T-helper 17 cell (primary cell): Measurements from ENCODE around the gene RPTOR. TPM values are rescaled to one million over a fixed set of nuclear protein-coding genes. Genes with fewer than 3 reads are reported as not detected.
A peak's percentile ranks its signal among the peaks of the same experiment; 100 is the strongest.

ENCODE experiments used
- ATAC-seq: fragments of 150-1000 bp; cut with Tn5 transposase; 2 replicates; pipeline ENCODE4 v1.10.0; 2021; ENCODE audit warnings: mild to moderate bottlenecking, moderate library complexity
- DNase-seq, 3 donors: peaks; one replicate each; pipeline versions ENCODE4 v3.0.0 to v3.0.0-alpha.2; 2020 to 2021
- H3K9me3 ChIP-seq: one replicate; pipeline ENCODE4 v1.7.0; 2013; ENCODE audit warnings: low read length, mild to moderate bottlenecking; ENCODE audit not compliant: control insufficient read depth, poor library complexity, severe bottlenecking
- H3K27ac Mint-ChIP-seq: one replicate; pipeline ENCODE4 v1.8.0; 2022; ENCODE audit warnings: mild to moderate bottlenecking, moderate library complexity, mixed read lengths
- H3K27me3 Mint-ChIP-seq: one replicate; pipeline ENCODE4 v1.8.0; 2022; ENCODE audit warnings: mixed read lengths
- H3K36me3 Mint-ChIP-seq: one replicate; pipeline ENCODE4 v1.8.0; 2022; ENCODE audit warnings: low read depth, mixed read lengths
- H3K4me1 Mint-ChIP-seq: one replicate; pipeline ENCODE4 v1.8.0; 2022; ENCODE audit warnings: mild to moderate bottlenecking, mixed read lengths
- H3K4me3 Mint-ChIP-seq: one replicate; pipeline ENCODE4 v1.8.0; 2022; ENCODE audit warnings: mild to moderate bottlenecking, moderate library complexity, mixed read lengths
- total RNA-seq, 4 donors: library from RNA in 2 of 4; stranded (reverse) in 2 of 4; gene quantifications; one replicate each; pipeline ENCODE4 v1.2.3 and lab custom pipeline; 2022 to 2026

Gene RPTOR
- total RNA-seq, 2 donors from 2014 or later = 55.1 to 61.5 TPM

DNA sequence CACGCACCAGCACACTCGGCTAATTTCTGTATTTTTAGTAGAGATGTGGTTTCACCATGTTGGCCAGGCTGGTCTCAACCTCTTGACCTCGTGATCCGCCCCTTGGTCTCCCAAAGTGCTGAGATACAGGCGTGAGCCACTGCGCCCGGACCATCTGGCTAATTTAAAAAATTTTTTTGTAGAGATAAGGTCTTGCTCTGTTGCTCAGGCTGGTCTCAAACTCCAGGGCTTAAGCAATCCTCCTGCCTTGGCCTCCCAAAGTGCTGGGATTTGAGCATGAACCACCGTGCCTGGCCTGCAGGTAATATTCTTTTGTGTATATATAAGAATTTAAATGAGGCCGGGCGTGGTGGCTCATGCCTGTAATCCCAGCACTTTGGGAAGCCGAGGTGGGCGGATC, 115.0 kb downstream of the RPTOR start:
- DNase-seq = no peak
- Mint-ChIP-seq H3K36me3 (peaks cover 2% of the 10 kb centered on the region), H3K27ac (no peak overlapping the region), H3K27me3 (no peaks in the 10 kb centered on the region), H3K4me1 (peaks cover 22% of the 10 kb centered on the region), H3K4me3 (no peak overlapping the region)
- no peaks in the 10 kb centered on the region for H3K9me3 ChIP-seq
- no peak for ATAC-seq

DNA sequence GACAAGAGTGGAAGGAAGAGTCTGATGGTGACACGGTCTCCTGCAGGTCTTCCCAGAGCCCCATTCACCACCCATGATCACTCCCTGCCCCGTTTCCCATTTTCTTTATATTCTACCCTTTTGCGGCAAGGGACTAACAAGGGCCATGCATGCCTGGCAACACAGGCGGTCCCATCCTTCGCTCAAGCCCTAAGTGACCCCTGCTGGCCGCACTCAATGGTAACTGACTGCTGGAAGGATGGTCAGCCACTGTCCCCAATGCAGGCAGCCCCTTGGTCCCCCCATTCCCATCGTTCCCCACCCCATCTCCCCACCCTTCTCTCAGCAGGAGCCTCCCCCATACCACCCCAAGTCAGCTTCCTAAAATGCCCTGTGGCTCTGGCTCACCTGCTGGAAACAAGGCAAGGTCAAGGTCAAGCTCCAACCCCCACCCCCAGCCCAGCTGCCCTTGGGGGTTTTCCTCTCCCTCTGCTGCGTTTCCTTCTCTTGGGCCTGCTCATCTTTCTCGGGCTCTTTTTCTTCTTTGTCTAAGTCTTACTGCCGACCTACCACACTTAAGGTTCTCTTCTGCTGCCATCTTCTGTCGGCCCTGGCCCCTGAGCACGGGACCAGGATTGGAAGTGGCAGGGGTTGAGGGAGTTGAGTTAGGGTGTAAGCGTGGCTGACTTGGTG, 116.0 kb downstream of the RPTOR start:
- DNase-seq (no peak), ATAC-seq (no peak)
- Mint-ChIP-seq H3K4me3 (no peak overlapping the region), H3K27ac (peak overlapping the region; percentile 14), H3K4me1 (peaks cover 30% of the 10 kb centered on the region), H3K27me3 (no peaks in the 10 kb centered on the region), H3K36me3 (peaks cover 2% of the 10 kb centered on the region)
- H3K9me3 ChIP-seq = no peaks in the 10 kb centered on the region

DNA sequence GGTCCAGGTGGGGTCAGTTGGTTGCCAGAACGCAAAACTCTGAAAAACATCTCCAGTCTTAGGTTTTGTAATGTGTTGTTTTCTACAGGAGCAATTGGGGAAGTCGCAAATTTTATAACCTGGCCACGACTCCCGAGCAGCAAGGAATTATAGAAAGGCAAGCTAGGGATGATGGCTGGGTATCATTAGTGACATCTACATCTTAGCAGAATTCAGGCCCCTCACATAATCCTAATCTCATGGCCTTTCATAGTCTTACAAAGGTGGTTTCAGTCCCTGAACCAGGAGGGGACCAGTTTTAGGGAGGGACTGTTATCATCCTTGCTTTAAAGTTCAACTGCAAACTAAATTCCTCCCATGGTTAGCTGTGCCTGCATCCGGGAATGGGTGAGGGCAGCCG, 117.9 kb downstream of the RPTOR start:
- Mint-ChIP-seq H3K27me3 (no peaks in the 10 kb centered on the region), H3K36me3 (peaks cover 2% of the 10 kb centered on the region), H3K27ac (peak overlapping the region; percentile 97), H3K4me3 (no peak overlapping the region), H3K4me1 (peaks cover 44% of the 10 kb centered on the region)
- H3K9me3 ChIP-seq = no peaks in the 10 kb centered on the region
- DNase-seq (no peak), ATAC-seq (no peak)

DNA sequence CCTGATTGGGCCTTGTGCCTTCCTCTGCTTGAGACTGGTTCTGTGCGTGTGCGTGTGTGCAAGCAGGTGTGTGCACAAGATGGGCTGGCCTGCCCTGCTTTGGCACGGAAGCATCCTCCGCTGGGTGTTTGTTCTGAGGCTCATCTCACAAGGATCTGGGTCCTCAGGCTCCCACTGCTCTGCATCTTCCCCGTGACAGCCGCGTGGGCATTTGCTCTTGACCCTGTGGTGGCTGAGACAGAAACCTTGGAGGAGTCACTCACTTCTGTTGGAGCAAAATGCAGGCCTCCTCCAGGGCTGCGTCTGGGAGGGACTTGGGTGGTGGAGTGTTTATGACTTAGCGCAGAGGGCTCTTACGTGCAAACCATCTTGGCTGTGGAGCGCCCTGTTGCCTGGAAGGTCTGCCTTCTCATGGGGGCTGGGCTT, 119.2 kb downstream of the RPTOR start:
- Mint-ChIP-seq H3K27me3 (no peaks in the 10 kb centered on the region), H3K27ac (peak overlapping the region; percentile 97), H3K4me1 (peaks cover 52% of the 10 kb centered on the region), H3K36me3 (peaks cover 2% of the 10 kb centered on the region), H3K4me3 (peak overlapping the region; percentile 80)
- no peak for DNase-seq
- peak; percentile 31 for ATAC-seq
- H3K9me3 ChIP-seq = no peaks in the 10 kb centered on the region

DNA sequence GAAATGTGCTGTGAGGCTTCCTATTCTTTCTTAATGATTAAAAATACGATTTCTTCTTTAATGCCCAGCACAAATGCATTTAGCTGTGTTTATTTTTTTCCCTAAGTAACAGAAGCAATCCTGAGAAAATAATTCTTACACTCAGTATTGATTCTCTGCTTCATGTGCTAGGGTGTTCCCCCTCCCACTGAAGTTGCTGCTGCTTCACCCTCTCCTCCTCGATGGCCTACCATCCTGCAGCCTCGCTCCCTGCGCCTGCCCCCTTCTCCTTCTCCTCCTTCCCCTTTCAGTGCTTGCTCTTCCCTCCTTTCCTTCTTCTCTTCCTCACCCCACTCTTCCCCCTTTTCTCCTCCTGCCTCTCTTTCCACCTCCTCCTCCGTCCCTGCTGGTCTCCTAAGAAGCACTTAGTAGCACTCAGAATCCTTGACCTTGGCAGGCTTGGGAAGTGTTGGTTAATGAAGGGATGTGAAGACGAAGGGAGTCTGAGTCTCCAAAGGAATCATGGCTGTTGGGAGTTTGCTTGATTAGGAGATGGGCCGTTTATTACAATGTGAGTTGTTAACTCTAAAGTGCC, 119.7 kb downstream of the RPTOR start:
- Mint-ChIP-seq H3K4me1 (peaks cover 52% of the 10 kb centered on the region), H3K36me3 (peaks cover 2% of the 10 kb centered on the region), H3K4me3 (peak overlapping the region; percentile 80), H3K27me3 (no peaks in the 10 kb centered on the region), H3K27ac (peak overlapping the region; percentile 97)
- H3K9me3 ChIP-seq = no peaks in the 10 kb centered on the region
- ATAC-seq = no peak
- DNase-seq = no peak

DNA sequence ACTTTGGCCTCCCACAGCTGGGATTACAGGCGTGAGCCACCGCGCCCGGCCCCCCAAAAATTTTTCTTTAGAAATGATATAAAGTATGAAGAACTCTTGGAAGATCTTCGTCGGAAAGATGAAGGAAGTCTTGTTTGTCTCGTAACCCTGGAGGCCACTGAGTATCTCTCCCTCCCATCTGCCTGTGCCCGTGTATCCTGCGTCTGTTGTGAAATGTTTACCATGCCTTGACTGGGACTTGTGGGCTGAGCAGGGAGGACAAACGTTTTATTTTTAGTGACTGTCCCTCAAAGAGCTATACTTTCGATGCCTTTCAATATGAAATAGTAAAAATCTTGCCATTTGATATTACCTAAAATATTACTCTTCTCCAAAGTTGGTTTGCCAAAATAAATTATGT, 121.2 kb downstream of the RPTOR start:
- peak overlapping the region; percentile 90 for H3K4me3 Mint-ChIP-seq
- no peak for DNase-seq

DNA sequence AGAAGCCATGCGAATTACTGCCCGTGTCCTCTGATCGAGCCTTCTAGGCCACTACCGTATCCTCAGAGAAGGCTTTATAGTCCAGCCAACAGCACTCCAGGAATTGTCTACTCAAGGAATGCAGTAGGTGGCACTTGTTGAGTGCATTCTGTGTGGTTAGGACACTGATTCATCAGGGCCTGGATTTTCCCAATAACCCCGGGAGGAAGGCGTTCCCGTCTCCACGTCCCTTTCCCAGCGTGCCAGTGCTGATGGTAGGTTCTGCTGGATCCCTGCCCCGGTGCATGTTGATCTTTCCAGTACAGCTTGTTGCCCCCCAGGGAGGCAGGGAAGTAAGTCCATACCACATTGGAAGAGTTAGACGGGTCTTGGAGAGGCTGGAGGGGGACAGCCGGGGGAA, 122.2 kb downstream of the RPTOR start:
- ATAC-seq (no peak), DNase-seq (no peak)
- H3K9me3 ChIP-seq = no peaks in the 10 kb centered on the region
- H3K27ac Mint-ChIP-seq = peak overlapping the region; percentile 67
- H3K4me3 Mint-ChIP-seq = no peak overlapping the region
- H3K4me1 Mint-ChIP-seq = peaks cover 64% of the 10 kb centered on the region
- H3K27me3 Mint-ChIP-seq = no peaks in the 10 kb centered on the region
- H3K36me3 Mint-ChIP-seq = peaks cover 5% of the 10 kb centered on the region

More for the DNA sequence above, 121.2 kb downstream of the RPTOR start:
- peaks cover 4% of the 10 kb centered on the region for H3K36me3 Mint-ChIP-seq
- no peaks in the 10 kb centered on the region for H3K9me3 ChIP-seq
- ATAC-seq = no peak
- no peaks in the 10 kb centered on the region for H3K27me3 Mint-ChIP-seq
- H3K4me1 Mint-ChIP-seq = peaks cover 62% of the 10 kb centered on the region
- H3K27ac Mint-ChIP-seq = peak overlapping the region; percentile 97

DNA sequence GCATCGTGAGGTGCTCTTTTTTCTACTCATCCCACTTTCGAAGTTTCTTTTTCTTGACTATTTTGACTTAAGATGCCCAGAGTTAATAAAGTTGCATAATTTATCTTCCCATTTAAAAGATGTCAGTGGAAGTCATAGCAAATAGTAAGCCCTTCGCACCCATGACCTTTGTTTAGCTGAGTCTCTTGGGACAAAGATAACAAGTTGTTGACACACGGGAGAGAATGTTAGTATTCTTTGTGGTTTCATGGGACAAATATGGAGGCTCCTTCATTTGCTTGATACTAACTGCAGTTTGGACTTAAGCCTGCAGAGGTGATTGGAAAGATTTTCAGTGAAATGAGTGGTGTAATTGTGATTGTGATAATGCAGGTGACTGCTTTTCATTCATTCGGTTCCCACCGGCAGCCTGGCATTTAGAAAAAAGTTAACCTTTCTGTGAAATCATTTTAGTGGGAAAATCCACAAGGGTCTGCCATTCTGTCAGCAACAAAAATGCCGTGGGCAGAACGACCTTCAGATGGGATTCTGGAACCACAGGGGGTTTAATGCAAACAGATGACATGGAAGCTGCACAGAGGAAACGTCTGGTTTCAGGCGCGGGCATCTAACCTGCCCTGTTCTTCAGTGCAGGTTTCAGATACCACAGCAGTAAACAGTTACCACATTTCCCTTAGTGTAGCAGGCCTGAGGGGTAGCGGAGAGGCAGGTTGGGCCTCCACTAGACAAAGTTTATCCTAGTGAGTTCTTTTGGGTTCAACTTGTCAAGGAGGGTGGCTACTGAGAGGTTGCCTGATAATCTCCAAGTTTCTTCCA, 123.0 kb downstream of the RPTOR start:
- DNase-seq (no peak), ATAC-seq (peak; percentile 45)
- H3K9me3 ChIP-seq = no peaks in the 10 kb centered on the region
- Mint-ChIP-seq H3K4me3 (peak overlapping the region; percentile 26), H3K27ac (peak overlapping the region; percentile 67), H3K36me3 (peaks cover 5% of the 10 kb centered on the region), H3K4me1 (peaks cover 64% of the 10 kb centered on the region), H3K27me3 (no peaks in the 10 kb centered on the region)

DNA sequence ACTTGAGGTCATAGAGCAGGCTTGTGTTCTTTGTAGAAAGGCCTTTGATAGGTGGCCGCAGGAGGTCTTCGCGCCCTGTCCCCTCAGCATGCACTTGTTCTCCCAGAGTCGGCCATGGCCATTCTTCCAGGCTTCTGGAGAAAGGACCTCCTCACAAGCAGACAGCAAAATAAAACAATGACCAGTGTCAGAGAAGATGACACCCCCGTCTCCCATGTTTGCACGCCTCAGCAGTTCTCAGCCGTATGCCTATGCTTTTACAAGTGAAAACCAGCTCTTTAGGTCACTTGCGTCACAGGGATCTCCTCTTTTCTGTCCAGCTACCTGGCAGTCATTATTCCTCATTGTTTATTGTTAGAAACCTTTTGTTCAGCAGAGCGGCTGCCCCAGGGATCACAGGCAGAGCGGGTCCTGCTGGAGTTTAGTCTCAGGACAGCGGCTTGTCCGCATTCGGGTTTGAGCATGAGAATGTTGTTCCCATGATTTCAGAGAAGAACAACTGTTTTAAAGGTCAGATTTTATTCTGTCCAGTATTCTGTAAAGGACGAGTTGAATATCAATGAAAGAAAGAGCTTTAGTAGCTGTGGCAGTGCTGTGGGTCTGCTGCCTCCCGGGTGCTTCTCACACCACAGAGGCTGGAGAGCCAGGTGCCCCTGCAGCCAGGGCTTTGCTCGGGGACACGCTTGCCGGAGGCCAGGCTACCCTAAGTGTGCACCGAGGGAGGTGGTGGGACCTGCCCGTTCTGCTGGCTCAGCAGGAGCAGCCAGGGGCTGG, 123.9 kb downstream of the RPTOR start:
- no peak overlapping the region for H3K4me3 Mint-ChIP-seq
- H3K27ac Mint-ChIP-seq = peak overlapping the region; percentile 67
- H3K27me3 Mint-ChIP-seq = no peaks in the 10 kb centered on the region
- H3K4me1 Mint-ChIP-seq = peaks cover 62% of the 10 kb centered on the region
- ATAC-seq (no peak), DNase-seq (no peak)
- peaks cover 5% of the 10 kb centered on the region for H3K36me3 Mint-ChIP-seq
- no peaks in the 10 kb centered on the region for H3K9me3 ChIP-seq

DNA sequence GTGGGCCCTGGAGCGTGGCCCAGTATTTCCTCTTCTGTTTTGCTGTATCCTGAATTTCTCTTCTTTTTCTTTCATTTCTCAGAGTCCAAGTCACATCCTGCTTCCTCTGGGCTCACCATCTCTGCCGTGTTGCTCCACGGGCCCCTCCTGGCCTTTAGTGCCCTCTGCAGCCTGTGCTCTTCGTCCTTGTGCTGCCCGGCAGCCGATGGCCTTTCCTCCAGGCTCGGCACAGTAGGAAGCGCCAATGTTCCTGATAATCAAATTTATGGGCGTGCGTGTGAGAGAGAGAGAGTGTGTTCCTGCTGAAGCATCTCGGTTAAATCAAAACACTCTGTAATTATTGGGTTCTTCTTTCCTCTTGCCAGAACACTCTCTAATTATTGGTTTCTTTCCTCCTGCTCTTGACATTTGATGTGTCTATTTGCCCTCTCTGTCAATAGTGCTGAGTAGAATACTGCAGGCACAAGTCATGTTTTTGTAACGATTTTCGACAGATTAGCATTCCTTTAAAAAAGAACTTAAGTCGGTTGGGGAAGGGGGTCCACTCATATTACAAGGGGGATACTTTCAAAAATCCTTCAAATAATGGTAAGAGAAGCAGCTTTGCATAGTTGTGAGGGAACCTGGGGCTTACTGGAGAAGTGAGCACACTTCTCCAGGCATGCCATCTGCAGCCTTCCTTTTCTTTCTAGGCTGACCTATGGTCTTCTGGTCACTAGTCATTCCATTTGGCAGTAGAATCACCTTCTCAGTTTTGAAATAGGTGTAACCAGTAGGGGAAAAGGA, 126.6 kb downstream of the RPTOR start:
- H3K4me1 Mint-ChIP-seq = peaks cover 52% of the 10 kb centered on the region
- no peak overlapping the region for H3K27ac Mint-ChIP-seq
- H3K36me3 Mint-ChIP-seq = peaks cover 7% of the 10 kb centered on the region
- ATAC-seq (no peak), DNase-seq (no peak)
- no peak overlapping the region for H3K4me3 Mint-ChIP-seq
- H3K27me3 Mint-ChIP-seq = no peaks in the 10 kb centered on the region
- no peaks in the 10 kb centered on the region for H3K9me3 ChIP-seq

DNA sequence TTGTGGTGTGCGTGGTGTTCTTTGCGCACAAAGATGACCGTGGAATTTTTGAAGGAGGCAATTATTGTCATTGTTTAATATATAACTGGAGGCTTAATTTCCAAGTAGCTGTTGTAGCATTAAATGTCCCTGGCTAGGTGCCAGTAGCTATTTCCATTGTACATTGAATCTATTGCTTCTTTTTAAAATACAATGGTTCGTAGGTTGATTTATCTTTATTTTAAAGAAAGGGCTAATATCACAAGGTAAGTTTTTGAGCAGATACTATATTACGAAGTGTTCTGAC, 127.1 kb downstream of the RPTOR start:
- Mint-ChIP-seq H3K27ac (no peak overlapping the region), H3K36me3 (peaks cover 7% of the 10 kb centered on the region), H3K4me1 (peaks cover 48% of the 10 kb centered on the region), H3K27me3 (no peaks in the 10 kb centered on the region), H3K4me3 (no peak overlapping the region)
- no peak for ATAC-seq
- H3K9me3 ChIP-seq = no peaks in the 10 kb centered on the region
- no peak for DNase-seq

DNA sequence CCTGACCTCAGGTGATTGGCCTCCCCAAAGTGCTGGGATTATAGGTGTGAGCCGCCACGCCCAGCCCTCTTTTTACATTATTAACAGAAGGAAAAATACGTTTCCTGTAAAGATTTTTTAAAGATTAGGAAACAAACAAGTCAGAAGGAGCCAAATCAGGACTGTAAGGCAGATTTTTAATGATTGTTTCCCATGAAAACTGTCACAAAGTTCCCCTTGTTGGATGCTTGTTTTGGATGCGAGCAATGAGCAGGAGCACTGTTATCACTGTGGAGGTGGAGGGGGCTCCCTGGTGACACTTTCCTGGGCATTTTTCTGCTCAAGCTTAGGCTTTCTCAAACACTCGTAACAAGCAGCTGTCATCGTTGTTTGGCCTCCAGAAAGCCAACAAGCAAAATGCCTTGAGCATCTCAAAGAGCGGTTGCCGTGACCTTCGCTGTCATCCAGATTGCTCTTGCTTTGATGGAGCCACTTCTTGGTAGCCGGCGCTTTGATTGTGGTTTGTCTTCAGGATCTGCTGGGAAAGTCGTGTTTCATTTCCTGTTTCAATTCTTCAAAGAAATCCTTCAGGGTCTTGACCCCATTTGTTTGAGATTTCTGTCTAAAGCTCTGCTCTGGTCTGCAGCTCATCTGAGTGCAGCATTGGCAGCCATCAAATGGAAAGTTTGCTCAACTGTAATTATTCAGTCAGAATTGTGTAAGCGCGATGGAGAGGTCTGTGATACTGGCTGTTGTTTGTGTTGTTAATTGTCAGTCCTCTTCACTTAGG, 128.7 kb downstream of the RPTOR start:
- H3K9me3 ChIP-seq = no peaks in the 10 kb centered on the region
- Mint-ChIP-seq H3K36me3 (peaks cover 9% of the 10 kb centered on the region), H3K27ac (no peak overlapping the region), H3K27me3 (no peaks in the 10 kb centered on the region), H3K4me3 (peak overlapping the region; percentile 63), H3K4me1 (peaks cover 42% of the 10 kb centered on the region)
- DNase-seq = no peak
- ATAC-seq = peak; percentile 37
